Hematopoietic multipotent progenitor cell treated with erythropoietin and hydrocortisone succinate and interleukin-3 and kit ligand, for 15 days (in vitro differentiated cells): Measurements from ENCODE around the gene PPM1H.
"Not testable (repeated sequence)": the region's sequence is repeated elsewhere in the genome, so short reads cannot be mapped to it uniquely, and the experiment has no call there.

Source experiments
- DNase-seq: peaks from one replicate; pipeline ENCODE4 v3.0.0-alpha.2; 2015; ENCODE audit warnings: low spot score

PPM1H gene

GRCh38 chr12:62683776-62684569 is 251.0 kb downstream of the PPM1H start:
- no peak for DNase-seq

- no peak for DNase-seq
These were observed 253.6 kb downstream of the PPM1H start for GRCh38 chr12:62681306-62681705.

GRCh38 chr12:62679608-62680007 is 255.3 kb downstream of the PPM1H start:
- DNase-seq, result no peak

GRCh38 chr12:62677355-62677754 is 257.6 kb downstream of the PPM1H start:
- no peak for DNase-seq

GRCh38 chr12:62676521-62677307 is 258.2 kb downstream of the PPM1H start:
- DNase-seq, result no peak

- no peak for DNase-seq
These were observed 261.7 kb downstream of the PPM1H start for GRCh38 chr12:62673028-62673815.

GRCh38 chr12:62670986-62671720 is 263.8 kb downstream of the PPM1H start:
- no peak for DNase-seq

- no peak for DNase-seq
These were observed 266.2 kb downstream of the PPM1H start for GRCh38 chr12:62668782-62669181.

GRCh38 chr12:62664951-62665350 is 270.0 kb downstream of the PPM1H start:
- DNase-seq, result not testable (repeated sequence)

- no peak for DNase-seq
These were observed 274.2 kb downstream of the PPM1H start for GRCh38 chr12:62660756-62661155.

- no peak for DNase-seq
These were observed 275.3 kb downstream of the PPM1H start for GRCh38 chr12:62659453-62660295.

GRCh38 chr12:62658910-62659309 is 276.0 kb downstream of the PPM1H start:
- DNase-seq, result no peak

- DNase-seq, result no peak
These were observed 277.7 kb downstream of the PPM1H start for GRCh38 chr12:62657363-62657632.

- no peak for DNase-seq
These were observed 278.2 kb downstream of the PPM1H start for GRCh38 chr12:62656591-62657362.

GRCh38 chr12:62655666-62656151 is 279.2 kb downstream of the PPM1H start:
- DNase-seq, result no peak

GRCh38 chr12:62654326-62655241 is 280.4 kb downstream of the PPM1H start:
- DNase-seq, result no peak

- DNase-seq, result no peak
These were observed 281.2 kb downstream of the PPM1H start for GRCh38 chr12:62653740-62654139.

- DNase-seq, result no peak
These were observed 281.6 kb downstream of the PPM1H start for GRCh38 chr12:62653304-62653703.

GRCh38 chr12:62651138-62651537 is 283.8 kb downstream of the PPM1H start:
- no peak for DNase-seq
